ENCODE data around the gene SLC29A3.
"Not testable (repeated sequence)": the region's sequence is repeated elsewhere in the genome, so short reads cannot be mapped to it uniquely, and the experiment has no call there.

Gene SLC29A3

GRCh38 chr10:71319042-71319799 is at the start of gene SLC29A3:
SLC29A3 (plus strand) TSS chr10:71319259; CDS start chr10:71319310, 51 bp downstream.
- DNase-seq, result peak; percentile 85 to 88

GRCh38 chr10:71269301-71270288 is 49.5 kb upstream of the SLC29A3 start:
- DNase-seq, result no peak

DNA sequence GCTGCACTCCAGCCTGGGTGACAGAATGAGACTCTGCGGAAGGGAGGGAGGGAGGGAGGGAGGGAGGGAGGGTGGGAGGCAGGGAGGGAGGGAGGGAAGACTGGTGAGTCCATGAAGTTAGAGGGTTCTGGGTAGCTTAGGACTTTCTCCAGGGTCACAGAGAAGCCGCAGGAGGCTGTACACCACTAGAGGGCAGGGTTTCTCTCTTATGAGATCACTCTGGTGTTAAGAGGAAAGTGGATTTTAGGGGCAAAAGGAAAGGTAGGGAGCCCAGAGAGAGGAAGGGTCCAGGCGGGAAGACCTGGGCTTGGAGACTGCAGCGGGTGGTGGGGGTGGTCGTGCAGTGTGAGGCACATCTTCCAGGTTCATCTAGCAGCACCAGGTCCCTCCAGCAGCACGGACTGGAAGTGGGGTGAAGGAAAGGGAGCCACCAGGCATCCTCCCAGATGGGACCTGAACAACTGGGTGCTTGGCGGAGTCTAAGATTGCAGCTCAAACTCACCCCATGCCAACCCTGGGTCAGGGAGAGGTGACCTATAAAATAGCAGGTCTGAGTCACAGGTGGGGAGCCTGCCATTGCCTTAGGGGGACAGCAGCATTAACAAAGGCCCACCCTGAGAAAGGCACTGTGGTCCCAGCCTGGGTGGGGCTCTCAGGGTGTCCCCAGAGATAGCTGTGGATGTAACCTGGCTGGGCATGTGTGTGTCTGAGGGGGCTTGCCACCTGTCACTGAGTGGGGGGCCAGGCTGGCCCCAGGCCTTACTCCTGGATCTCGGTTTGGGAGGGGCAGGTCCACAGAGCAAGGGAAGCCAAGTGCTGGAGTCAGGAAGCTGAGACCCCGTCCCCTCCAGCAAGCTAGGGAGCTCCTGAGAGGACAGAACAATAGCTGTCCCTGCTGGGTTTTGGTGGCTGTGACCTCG is 48.5 kb upstream of the SLC29A3 start:
- DNase-seq, result peak; percentile 5 to 19

GRCh38 chr10:71271662-71272055 is 47.4 kb upstream of the SLC29A3 start:
- DNase-seq, result no peak

DNA sequence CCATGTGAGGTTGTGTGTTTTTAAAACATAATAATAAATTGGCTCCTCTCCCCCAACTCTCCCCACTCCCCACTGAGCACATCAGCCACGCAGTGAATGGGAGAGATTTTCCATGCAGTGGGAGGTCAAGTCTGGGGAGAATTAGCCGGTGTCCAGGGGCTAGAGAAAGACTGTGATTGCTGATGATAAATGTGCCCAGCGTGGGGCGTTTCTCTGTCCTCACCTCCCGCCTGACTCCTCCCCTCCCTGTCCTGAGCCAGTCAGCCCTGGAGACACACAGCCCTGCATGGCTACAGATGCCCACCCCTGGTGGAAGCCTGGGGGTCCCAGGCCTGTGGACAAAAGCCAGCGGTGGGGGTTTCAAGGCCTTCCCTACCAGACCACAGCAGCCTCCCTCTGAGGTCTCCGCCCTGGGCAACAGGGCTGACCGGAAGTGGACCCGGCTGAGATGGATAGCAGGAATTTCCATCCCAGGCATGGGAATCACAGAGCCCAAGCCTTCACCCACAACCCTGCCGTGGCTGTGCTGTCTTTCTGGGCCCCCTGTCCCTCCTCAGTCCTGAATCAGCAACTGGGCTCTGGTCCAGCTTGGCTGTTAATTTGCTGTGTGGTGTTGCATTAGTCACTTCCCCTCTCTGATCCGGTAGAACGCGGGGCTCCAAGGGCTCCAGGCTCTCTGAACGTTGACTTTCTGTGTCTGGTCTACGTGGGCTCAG is 46.8 kb upstream of the SLC29A3 start:
- no peak for DNase-seq

DNA sequence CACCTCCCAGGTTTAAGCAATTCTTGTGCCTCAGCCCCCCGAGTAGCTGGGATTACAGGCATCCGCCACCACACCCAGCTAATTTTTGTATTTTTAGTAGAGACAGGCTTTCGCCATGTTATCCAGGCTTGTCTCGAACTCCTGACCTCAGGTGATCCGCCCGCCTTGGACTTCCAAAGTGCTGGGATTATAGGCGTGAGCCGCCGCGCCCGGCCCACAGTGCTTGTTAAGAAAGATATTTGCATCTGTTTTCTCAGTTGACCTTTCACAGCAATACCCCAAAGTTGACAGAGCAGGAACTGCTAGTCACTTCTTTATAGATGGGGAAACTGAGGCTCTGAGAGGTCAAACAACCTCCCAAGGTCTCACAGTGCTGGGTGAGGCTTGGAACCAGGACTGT is 46.1 kb upstream of the SLC29A3 start:
- DNase-seq, result not testable (repeated sequence)

GRCh38 chr10:71273506-71273905 is 45.6 kb upstream of the SLC29A3 start:
- no peak for DNase-seq

DNA sequence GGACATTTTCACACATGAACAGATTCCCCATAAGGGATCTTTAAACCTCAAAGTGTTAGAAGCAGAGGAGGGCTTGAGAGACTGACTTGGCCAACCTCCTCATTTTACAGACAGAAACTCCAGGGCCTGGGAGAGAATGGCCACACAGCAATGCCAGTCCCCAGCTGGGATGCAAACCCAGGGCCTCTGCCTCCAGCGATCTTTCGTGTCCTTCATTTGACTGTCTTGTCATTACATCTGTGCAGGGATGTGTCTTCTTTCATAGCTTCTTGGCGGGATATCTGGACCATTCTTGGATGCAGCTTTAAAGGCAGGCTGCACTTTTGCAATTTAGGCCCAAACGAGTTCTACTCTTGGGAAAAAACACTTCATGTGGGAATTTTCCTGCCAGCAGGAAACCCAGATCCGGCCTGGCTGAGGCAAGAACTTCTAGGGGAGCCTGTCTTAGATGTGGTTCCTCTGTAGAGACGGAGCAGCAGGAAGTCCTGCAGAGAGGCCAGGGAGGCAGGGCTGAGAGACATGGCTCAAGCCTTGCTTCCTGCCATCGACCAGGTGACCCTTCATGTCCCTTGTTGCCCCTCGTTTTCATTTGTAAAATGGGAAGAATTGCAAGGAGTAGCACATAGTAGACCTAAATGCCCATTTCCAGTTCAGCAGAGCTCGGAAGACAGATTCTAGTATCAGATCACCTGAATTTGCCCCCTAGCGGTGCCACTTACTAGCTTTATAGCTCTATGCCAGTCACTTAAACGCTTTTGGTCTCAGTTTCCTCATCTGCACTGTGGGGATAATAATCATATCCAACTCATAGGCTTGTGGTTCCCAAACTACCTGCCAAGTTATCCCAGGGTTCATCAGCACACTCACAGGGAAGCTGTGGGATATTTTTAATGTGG is 43.9 kb upstream of the SLC29A3 start:
- no peak for DNase-seq

DNA sequence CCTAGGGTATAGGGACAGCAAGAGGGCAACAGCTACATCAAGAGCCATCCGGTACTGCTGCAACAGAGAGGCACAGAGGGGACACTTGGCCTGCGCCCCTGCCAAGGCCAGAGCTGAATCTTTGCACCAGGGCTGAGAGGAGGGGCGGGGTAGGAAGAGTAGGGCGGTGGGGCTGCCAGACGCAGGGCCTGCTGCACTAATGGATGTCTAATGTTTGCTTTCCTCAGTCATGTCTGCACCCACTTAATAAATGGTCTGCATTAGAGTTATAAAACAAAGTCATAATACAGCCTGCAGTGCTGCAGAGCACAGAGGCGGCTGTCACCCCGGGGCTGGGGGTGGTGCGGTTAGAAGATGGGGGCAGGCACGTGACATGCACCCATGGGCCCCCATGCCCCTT is 42.2 kb upstream of the SLC29A3 start:
- DNase-seq, result no peak

DNA sequence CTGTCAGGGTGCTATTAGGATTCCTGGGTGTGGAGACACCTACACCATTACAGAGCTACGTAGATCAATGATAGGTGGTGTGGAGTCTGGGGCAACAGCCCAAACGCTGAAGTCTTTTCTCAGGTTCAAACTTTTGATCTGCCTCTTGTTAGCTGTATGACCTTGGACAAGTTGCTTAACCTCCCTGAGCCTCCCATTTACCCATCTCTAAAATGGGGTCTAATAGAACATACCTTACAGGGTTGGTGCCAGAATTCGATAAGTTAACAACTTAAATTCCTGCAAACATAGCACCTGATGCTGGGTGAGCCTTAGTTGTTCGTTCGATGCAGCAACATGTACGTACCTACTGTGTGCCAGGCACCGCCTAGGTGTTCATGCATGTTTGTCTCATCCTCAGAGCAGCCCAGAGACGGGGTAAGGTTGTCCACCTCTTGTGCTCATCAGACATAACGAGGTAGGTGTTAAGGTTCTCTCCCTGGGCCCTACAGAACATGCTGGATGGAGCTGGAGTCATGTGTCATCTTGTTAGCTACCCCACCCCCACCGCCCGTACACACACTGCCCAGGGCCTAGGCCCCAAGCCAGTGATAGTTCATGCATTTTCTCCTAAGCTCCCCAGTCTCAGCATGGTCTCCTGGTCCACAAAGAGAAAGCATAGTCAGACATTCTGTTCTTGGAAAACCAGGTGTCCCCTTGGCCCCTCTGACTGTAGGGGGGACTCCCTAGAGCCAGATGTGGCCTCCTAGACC is 41.0 kb upstream of the SLC29A3 start:
- DNase-seq, result no peak

DNA sequence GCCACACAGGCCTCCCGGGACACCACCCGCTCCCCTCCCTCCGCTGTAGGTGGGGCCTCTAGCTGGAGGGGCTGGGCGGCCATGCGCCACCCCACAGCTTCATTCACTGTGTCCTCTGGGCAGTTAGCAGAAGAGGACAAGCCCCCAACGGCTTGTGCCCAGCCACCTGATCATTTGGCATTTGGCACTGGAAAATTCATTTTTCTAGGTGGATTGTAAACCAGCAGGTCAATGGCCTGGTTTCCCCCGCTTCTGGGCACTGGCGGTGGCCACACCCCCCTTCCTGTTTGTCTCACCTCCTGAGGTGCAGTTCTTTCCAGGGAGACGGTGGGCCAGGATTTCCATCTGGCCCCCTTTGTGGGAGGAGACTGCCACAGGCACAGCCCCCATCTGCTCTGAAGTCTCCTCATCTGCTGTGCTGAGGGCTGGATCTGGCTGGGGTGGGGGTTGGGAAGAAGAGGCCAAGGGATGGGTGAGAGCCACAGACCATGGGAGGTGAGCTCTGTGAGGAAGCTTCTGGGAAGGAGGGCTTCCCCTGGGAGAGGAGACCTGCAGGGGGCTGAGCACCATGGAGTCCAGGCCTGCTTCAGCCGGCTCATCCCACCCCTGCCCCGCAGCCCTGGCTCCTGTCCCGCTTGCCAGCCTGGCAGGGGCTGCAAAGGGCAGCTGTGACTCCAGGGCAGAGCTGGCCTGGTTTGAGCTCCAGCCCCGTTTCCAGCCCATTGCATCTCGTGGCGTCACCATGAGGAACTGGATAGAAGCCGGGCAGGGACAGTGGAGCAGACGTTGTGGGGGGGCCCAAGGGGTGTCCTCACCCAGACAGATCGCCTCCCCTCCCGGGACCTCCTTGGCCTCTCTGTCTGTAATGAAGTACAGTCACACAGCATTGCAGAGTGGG is 40.1 kb upstream of the SLC29A3 start:
- no peak for DNase-seq

DNA sequence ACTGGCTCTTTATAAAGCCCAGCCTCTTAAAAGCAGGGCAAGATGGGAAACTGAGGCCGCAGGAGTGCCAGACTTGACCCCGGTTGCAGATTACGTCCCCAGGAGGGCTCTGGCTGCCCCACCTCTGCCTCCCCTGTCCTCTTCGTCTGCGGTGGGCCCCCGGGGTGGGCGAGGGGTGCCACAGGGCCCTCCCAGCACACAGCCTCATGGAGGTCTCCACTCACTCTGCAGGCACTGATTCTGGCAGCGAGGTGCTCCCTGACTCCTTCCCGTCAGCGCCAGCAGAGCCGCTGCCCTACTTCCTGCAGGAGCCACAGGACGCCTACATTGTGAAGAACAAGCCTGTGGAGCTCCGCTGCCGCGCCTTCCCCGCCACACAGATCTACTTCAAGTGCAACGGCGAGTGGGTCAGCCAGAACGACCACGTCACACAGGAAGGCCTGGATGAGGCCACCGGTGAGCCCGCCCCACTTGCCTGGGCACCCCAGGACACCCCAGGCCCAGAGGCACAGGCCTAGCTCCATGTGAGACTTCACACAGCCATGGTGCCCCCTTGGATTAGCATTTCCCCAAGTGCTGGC is 39.4 kb upstream of the SLC29A3 start:
- DNase-seq, result no peak

DNA sequence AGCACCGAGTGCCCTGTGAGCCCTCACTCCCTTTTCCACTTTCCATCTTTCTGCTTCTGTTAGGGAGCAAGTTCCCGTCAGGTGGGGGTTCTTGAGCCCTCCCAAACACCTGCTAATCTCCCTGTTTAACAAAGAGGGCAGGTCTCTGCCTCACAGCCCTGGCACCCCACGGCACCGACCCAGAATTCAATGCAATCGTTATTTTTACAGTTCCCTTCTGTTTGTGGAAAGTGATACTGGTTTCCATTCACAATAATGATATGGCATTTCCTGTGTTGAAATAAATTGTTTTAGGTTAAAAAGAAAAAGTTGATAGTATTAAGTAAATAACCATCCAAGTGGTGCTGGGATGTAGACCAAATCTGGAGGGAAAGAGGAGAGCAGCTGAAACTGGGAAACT is 38.8 kb upstream of the SLC29A3 start:
- no peak for DNase-seq

DNA sequence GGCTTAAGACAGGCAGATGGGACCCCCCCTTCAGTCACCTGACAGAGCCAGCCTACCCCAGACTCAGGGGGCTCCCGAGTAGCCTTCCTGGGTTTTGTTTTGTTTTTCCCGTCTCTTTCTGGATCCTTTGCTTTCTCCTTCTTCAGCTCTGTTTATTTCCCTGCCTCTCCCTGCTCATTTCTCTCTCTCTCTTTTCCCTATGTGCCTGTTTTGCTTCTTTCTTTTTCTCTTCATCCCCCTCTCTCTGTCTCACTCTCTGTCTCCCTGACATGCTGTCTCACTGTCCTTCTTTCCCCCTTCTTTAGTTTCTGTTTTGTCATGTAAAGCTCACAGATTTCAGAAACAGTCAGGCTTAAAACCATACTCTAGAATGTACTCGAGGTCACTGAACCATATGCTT is 38.2 kb upstream of the SLC29A3 start:
- DNase-seq, result no peak

DNA sequence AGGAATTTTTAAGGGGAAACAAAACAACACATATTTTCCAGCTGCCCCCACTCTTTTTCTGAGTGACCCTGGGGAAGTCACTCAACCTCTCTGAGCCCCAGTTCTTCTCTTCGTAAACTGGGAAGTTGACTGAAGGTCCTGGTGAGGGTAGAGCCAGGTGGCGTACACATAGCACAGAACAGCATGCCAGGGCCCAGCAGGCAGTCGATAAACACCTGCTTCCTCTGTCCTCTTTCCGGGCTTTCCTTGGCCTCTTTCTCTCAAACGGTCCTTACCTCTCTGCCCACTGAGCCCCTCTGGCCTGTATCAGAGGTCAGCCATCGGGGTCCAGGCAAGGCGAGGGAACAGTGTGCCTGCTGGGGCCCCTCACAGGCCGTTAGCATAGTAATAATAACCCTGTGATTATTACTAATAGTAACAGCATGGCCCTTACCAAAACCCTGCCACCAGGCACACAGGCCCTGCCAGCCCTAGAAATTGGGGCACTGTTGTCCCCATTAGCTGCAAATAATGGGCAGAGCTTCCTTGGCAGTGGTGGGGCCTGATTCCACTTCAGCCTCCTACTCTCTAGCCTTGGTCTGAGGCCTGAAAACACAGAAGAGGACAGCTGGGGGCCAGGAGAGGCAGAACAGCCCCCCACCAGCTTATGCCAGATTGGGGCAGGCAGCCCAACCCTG is 37.3 kb upstream of the SLC29A3 start:
- no peak for DNase-seq

GRCh38 chr10:71282323-71282680 is 36.8 kb upstream of the SLC29A3 start:
- no peak for DNase-seq

DNA sequence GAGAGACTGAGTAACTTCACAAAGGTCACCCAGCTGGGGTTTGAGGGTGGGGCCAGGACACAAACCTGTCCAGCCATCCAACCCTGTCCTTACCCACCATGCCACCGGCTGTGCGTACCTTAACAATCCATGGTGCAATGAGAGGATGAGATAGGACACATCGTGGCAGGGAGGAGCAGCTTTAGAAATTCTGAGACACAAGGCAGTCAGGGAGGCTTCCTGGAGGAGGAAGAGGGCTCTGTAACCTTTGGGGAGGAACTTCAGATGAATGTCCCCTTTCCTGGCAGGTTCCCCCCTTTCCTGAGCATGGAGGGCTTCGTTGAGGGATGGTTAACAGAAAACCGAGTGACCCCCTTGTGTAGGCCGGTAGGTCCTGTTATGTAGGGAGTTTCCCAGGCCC is 35.6 kb upstream of the SLC29A3 start:
- DNase-seq, result no peak

- DNase-seq, result no peak
Measured at GRCh38 chr10:71283876-71284275, 35.2 kb upstream of the SLC29A3 start.

All from CD4-positive, alpha-beta T cell treated with Interleukin-1 beta for 1 hour (primary cell).